Kidney (tissue), 14 donors: ENCODE results near the gene VWA5B1. TPM values are rescaled to one million over a fixed set of nuclear protein-coding genes. Genes with fewer than 3 reads are reported as not detected.

Experiments used
- DNase-seq, 5 donors: peaks; one replicate each; pipeline ENCODE4 v3.0.0-alpha.2; 2013 to 2020
- FAIRE-seq: peaks from 2 replicates; lab custom pipeline; 2012; peaks lifted over from hg19 to GRCh38; lab: Jason Lieb, UNC
- H3K27ac ChIP-seq, 2 donors: one replicate each; pipeline ENCODE4 v1.7.0; 2013; ENCODE audit warnings: low read depth in 2 of 2, low read length in 2 of 2, inconsistent platforms in 1 of 2
- H3K27me3 ChIP-seq: one replicate; pipeline ENCODE4 v1.7.1; 2013; ENCODE audit warnings: low read length, inconsistent platforms; ENCODE audit not compliant: control insufficient read depth, insufficient read depth
- H3K36me3 ChIP-seq, 3 donors: one replicate each; pipeline versions ENCODE4 v1.7.0 to v1.7.1; 2013; ENCODE audit warnings: low read length in 3 of 3, control low read depth in 1 of 3, inconsistent platforms in 1 of 3; ENCODE audit not compliant: insufficient read depth in 3 of 3, control insufficient read depth in 2 of 3
- H3K4me1 ChIP-seq, 3 donors: one replicate each; pipeline versions ENCODE4 v1.7.0 to v1.7.1; 2013; ENCODE audit warnings: low read length in 3 of 3, inconsistent platforms in 1 of 3, low read depth in 1 of 3; ENCODE audit not compliant: control insufficient read depth in 2 of 3, insufficient read depth in 2 of 3
- H3K4me3 ChIP-seq, 3 donors: one replicate each; pipeline versions ENCODE4 v1.7.0 to v1.8.1; 2013; ENCODE audit warnings: low read length in 3 of 3, control low read depth in 1 of 3, inconsistent platforms in 1 of 3
- H3K9ac ChIP-seq, 3 donors: one replicate each; pipeline versions ENCODE4 v1.7.0 to v1.7.1; 2013; ENCODE audit warnings: low read length in 3 of 3, control low read depth in 1 of 3, inconsistent platforms in 1 of 3
- H3K9me3 ChIP-seq, 3 donors: one replicate each; pipeline versions ENCODE4 v1.7.0 to v1.7.1; 2013; ENCODE audit warnings: low read length in 3 of 3, control low read depth in 1 of 3, inconsistent platforms in 1 of 3; ENCODE audit not compliant: control insufficient read depth in 2 of 3, insufficient read depth in 1 of 3
- CTCF ChIP-seq: IDR thresholded peaks from 3 replicates; pipeline ENCODE4 v1.5.1; 2012; ENCODE audit warnings: mild to moderate bottlenecking, moderate library complexity, borderline replicate concordance; ENCODE audit not compliant: insufficient read depth; ENCODE audit errors: extremely low read depth
- intact Hi-C: fragments of 100-400 bp; cut with DNase I; formaldehyde crosslinking; loops from one replicate; pipeline ENCODE4 v1.11.1; 2022
- polyA plus RNA-seq: library from polyadenylated mRNA; stranded (reverse); fragments of 350-450 nt; fragmentation: Illumina TruSeq; extraction: RNeasy Lipid Tissue Mini Kit (QIAGEN cat#74804); gene quantifications from one replicate; pipeline ENCODE4 v1.2.3, GENCODE V29; 2014; ENCODE audit warnings: low read depth, low replicate concordance; ENCODE audit not compliant: insufficient read depth
- total RNA-seq: library from RNA; stranded (reverse); fragmentation: NEBNext Ultra II Directional; extraction: Animal tissue kit (Norgen Biotek cat#: 25700); gene quantifications from one replicate; pipeline ENCODE4 v1.2.1, GENCODE V29; 2021
- donor health status: control.
- donor health status: control.
- donor health status: control.
- donor health status: control.
- donor health status: control.
- donor health status: DM: yes; HTN: yes; CAD: no.
- donor health status: Normal renal cell carcinoma (clear cell type).

Gene VWA5B1
- total and polyA plus RNA-seq, 2 donors from 2014 or later: 0.69 to 1.4 TPM

- Histone ChIP-seq H3K36me3 (no peaks in the 10 kb centered on the region), H3K9me3 (no peaks in the 10 kb centered on the region), H3K27me3 (no peaks in the 10 kb centered on the region), H3K4me3 (no peak overlapping the region), H3K27ac (no peak overlapping the region), H3K9ac (no peak overlapping the region), H3K4me1 (peaks cover 0 to 4% (median 0%) of the 10 kb centered on the region in 3 donors)
- intact Hi-C loops: no loop called here
- no peak for FAIRE-seq
- TF ChIP-seq CTCF: no peak
- DNase-seq: peak in 1 of 5 donors; percentile 6
Measured at GRCh38 chr1:20345419-20345818, 54.7 kb downstream of the VWA5B1 start.

- Histone ChIP-seq H3K9me3 (no peaks in the 10 kb centered on the region), H3K4me1 (peaks cover 0 to 4% (median 0%) of the 10 kb centered on the region in 3 donors), H3K4me3 (no peak overlapping the region), H3K27me3 (no peaks in the 10 kb centered on the region), H3K27ac (no peak overlapping the region), H3K36me3 (no peaks in the 10 kb centered on the region), H3K9ac (no peak overlapping the region)
- no peak for FAIRE-seq
- DNase-seq: no peak
- no peak for TF ChIP-seq CTCF
- intact Hi-C loops: no loop called here
Measured at GRCh38 chr1:20346433-20346832, 55.8 kb downstream of the VWA5B1 start.

- intact Hi-C loops: no loop called here
- Histone ChIP-seq H3K9me3 (no peaks in the 10 kb centered on the region), H3K27me3 (no peaks in the 10 kb centered on the region), H3K9ac (no peak overlapping the region), H3K4me1 (peaks cover 0 to 4% (median 0%) of the 10 kb centered on the region in 3 donors), H3K4me3 (no peak overlapping the region), H3K36me3 (no peaks in the 10 kb centered on the region), H3K27ac (no peak overlapping the region)
- no peak for TF ChIP-seq CTCF
- FAIRE-seq (no peak), DNase-seq (no peak)
Measured at GRCh38 chr1:20347699-20348098, 57.0 kb downstream of the VWA5B1 start.

- no peaks in the 10 kb centered on the region for H3K9me3 ChIP-seq
- H3K36me3 ChIP-seq: no peaks in the 10 kb centered on the region
- no peaks in the 10 kb centered on the region for H3K27me3 ChIP-seq
- intact Hi-C loops: no loop called here
- no peak for TF ChIP-seq CTCF
- H3K9ac ChIP-seq: no peak overlapping the region
- H3K27ac ChIP-seq: no peak overlapping the region
- FAIRE-seq (no peak), DNase-seq (no peak)
- no peak overlapping the region for H3K4me3 ChIP-seq
- H3K4me1 ChIP-seq: peaks cover 0 to 2% (median 0%) of the 10 kb centered on the region in 3 donors
Measured at GRCh38 chr1:20348326-20348915, 57.7 kb downstream of the VWA5B1 start.
